ENCODE results near the gene CCDC192.
"Not testable (repeated sequence)": the region's sequence is repeated elsewhere in the genome, so short reads cannot be mapped to it uniquely, and the experiment has no call there.

The CCDC192 gene

GRCh38 chr5:127699416-127699815, 3.8 kb upstream of the CCDC192 start:
- DNase-seq = no peak

DNA sequence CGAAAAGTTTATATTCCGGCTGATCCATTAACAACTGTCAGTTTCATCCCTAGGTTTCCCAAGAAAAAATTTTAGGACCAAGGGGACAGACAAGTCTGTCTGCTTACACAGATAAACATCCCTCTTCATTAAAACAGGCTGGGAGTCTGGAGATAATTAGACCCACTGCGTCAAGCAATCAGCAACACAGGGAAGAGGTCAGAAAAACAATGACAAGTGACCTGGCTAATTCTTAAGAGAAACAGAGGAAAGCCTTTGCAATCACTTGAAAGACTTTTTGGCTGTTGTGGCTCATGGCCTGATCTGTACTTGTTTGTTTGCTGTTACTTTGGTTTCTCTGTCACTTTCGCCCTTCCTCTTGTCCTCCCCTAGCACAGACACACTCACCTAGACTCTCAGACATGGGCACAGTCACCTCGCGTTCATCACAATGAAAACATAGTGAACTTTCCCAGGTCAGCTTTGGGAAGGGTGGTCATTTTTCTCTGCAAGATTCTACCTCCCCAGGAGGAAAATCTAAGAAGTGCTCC, 2.9 kb upstream of the CCDC192 start:
- no peak for DNase-seq

GRCh38 chr5:127702434-127702833, 757 bp upstream of the CCDC192 start:
- DNase-seq = no peak

- peak; percentile 61 to 90 (median 74) for DNase-seq
Observed at GRCh38 chr5:127705120-127705892, 2.1 kb downstream of the CCDC192 start.

- no peak for DNase-seq
Observed at GRCh38 chr5:127706691-127707090, 3.5 kb downstream of the CCDC192 start.

- no peak for DNase-seq
Observed at GRCh38 chr5:127707209-127707608, 4.0 kb downstream of the CCDC192 start.

DNA sequence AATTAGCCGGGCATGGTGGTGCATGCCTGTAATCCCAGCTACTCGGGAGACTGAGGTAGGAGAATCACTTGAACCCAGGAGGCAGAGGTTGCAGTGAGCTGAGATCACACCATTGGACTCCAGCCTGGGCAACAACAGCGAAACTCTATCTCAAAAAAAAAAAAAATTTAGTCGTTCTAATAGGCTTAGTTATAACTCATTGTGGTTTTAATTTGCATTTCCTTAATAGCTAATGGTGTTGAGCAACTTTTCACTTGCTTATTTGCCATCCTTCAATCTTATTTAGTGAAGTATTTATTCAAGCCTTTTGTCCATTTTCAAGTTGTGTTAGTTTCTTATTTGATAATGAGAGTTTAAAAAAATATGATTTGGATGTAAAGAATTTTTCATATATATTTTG, 9.9 kb downstream of the CCDC192 start:
- not testable (repeated sequence) for DNase-seq

GRCh38 chr5:127718181-127718580, 15.0 kb downstream of the CCDC192 start:
- DNase-seq = no peak

- peak; percentile 34 to 71 (median 56) for DNase-seq
Observed at GRCh38 chr5:127723571-127723970, 20.4 kb downstream of the CCDC192 start.

DNA sequence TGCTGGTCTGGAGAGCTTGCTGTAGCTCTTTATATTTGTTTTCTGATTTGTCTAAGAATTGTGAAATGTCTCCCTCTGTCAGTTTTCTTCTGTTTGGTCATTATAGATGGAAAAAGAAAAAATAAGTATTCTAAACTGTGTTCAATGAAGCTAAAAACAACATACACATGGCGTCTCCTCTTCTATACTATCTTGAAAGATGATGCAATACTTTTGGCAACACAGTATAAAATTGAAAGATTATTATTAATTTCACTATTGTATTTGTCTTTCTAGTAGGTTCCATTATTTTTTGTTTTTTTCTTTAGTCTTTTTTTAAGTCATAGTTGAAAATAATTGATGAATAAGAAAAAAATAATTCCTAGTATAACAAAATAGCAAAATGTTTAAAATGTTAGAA, 22.5 kb downstream of the CCDC192 start:
- DNase-seq = no peak

- DNase-seq = no peak
Observed at GRCh38 chr5:127732963-127733362, 29.8 kb downstream of the CCDC192 start.

DNA sequence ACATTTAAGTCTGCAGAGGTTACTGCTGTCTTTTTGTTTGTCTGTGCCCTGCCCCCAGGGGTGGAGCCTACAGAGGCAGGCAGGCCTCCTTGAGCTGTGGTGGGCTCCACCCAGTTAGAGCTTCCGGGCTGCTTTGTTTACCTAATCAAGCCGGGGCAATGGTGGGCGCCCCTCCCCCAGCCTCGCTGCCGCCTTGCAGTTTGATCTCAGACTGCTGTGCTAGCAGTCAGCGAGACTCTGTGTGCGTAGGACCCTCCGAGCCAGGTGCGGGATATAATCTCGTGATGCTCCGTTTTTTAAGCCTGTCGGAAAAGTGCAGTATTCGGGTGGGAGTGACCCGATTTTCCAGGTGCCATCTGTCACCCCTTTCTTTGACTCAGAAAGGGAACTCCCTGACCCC, 36.2 kb downstream of the CCDC192 start:
- not testable (repeated sequence) for DNase-seq

DNA sequence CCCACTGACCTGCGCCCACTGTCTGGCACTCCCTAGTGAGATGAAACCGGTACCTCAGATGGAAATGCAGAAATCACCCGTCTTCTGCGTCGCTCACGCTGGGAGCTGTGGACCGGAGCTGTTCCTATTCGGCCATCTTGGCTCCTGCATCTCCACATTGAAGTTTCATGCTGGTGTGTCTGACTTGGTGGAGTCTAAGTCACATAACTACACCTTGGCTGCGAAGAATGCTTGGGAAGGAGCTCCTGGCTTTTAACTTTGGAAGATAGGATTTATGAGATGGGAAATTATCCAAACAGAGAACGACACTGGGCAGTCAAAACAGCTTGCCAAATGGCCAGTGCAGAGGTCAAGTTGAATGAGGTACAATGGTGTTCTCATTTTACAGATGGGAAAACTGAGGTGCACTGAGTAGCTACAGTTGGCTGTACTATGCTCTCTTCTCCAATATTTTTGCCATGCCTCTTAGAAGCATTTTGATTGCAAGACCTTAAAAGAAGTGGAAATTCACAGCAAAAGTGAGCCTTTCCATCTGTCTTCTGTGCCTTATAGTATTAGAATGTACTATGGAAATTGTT, 36.7 kb downstream of the CCDC192 start:
- no peak for DNase-seq

- no peak for DNase-seq
Observed at GRCh38 chr5:127741412-127741811, 38.2 kb downstream of the CCDC192 start.

DNA sequence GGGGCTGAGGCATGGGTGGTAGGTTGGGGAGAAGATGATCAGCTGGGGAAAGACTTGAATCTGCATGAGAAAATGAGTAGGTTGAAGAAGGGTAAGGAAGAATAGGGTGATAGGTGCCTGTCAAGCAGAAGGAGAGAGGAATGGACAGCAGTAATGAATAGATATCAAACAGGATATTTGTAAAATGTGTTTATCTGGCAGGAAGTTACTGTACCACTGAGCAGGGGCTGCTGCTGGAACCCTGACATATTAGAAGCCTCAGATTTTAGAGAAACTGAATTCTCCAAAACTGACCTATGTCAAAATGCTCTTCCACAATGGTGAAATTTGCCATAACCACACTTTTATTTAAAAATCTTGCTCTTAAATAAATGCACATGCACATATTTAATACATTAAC, 41.0 kb downstream of the CCDC192 start:
- DNase-seq = no peak

DNA sequence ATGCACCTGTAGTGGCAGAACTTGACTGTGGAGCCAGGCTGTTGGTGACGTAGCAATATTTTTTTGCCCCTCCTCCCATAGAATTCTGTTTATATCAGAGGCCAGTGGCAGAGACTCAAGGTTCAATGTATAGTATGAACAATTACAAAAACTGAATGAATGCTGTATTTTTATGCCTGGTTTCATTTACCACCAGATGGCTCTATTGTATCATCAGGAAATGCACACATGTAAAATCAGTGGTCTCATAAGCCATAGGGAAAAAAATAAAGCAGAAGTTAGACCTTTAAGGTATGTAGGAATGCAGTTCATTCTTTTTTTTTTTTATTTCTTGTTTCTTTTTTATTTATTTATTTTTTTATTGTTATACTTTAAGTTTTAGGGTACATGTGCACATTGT, 43.6 kb downstream of the CCDC192 start:
- DNase-seq = peak in 2 of 4 experiments; percentile 21 to 37

DNA sequence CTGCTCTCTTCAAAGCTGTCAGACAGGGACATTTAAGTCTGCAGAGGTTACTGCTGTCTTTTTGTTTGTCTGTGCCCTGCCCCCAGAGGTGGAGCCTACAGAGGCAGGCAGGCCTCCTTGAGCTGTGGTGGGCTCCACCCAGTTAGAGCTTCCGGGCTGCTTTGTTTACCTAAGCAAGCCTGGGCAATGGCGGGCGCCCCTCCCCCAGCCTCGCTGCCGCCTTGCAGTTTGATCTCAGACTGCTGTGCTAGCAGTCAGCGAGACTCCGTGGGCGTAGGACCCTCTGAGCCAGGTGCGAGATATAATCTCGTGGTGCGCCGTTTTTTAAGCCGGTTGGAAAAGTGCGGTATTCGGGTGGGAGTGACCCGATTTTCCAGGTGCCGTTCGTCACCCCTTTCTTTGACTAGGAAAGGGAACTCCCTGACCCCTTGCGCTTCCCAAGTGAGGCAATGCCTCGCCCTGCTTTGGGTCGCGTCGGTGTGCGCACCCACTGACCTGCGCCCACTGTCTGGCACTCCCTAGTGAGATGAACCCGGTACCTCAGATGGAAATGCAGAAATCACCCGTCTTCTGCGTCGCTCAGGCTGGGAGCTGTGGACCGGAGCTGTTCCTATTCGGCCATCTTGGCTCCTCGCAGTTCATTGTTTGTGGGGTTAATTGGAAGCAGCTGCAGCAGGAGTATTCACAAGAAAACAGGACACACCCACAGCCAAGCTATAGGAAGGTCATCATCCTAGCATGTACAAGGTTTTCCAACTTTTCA, 49.5 kb downstream of the CCDC192 start:
- not testable (repeated sequence) for DNase-seq

GRCh38 chr5:127754259-127754658, 51.1 kb downstream of the CCDC192 start:
- DNase-seq = no peak

DNA sequence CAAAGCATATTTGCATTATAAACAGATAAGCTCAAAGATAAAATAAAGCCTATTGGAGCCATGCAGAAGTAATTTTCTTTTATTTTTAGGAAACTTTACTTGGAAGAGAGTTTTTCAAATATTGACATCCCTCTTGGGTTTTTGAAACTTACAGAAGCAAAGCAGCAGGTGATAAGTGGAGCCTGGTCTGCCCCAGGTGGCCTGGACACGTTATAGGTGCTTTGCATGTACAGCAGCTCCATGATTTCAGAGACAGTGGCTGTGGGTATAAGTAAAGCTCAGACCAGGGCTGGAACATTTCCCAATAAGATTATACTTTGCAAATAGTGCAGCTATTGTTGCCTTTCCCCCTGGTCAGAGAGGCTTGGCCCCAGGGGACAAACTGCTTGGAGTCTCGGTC, 51.5 kb downstream of the CCDC192 start:
- no peak for DNase-seq

GRCh38 chr5:127757576-127757975, 54.4 kb downstream of the CCDC192 start:
- peak; percentile 52 to 60 (median 55) for DNase-seq

- no peak for DNase-seq
Observed at GRCh38 chr5:127758766-127759283, 55.6 kb downstream of the CCDC192 start.

DNA sequence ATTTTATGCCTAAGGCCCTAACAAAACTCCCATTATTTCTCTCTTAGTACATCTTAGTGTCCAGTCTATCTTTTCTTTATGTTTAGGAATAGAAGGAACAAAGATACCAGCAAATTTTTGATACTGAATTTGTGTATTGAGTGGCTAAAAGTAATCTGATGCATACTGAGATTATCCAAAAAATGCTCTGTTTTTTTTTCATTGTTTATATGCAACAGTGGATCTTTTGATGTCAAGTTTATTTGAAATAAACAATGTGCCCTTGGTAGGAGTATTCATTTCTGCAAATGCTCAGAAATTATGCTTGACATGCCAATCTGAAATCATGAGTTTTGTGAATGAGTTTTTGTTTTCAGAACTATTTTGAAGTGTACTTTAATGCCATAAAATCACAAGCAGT, 58.7 kb downstream of the CCDC192 start:
- DNase-seq = no peak

DNA sequence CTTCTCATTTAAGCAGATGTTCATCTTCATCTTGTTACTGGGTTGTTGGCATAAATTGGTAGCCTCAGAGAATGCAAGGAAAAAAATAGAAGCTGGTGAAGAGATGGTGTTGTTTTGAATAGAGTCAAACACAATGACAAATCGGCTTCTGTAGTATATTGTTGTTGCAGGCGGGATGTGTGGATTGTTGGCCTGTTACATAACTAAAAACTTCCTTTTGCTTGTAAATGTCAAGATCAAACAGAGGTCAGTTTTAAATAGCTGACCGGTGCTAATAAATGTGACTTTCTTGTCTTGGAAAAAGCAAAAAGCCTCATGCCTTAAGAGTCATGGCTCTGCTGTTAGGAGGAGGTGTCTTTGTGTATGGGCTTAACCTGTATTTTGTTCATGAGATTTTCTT, 59.2 kb downstream of the CCDC192 start:
- DNase-seq = no peak
